MM.1S (cell line): ENCODE results near the gene HECTD4.

Experiments
- DNase-seq: peaks from one replicate; pipeline ENCODE4 v3.0.0-alpha.2; 2015
- H2AFZ ChIP-seq: fragments of 300-600 bp; sonication (generic); 2 replicates; pipeline ENCODE4 v1.6.0; 2016; ENCODE audit warnings: antibody characterized with exemption, low read length
- H3F3A ChIP-seq: fragments of 300-600 bp; sonication (generic); 2 replicates; pipeline ENCODE4 v1.6.1; 2016; ENCODE audit warnings: mild to moderate bottlenecking, antibody characterized with exemption, low read length, moderate library complexity, mixed read lengths; ENCODE audit not compliant: insufficient read depth
- H3K27ac ChIP-seq: fragments of 300-600 bp; sonication (generic); 2 replicates; pipeline ENCODE4 v1.5.1; 2016; ENCODE audit warnings: mild to moderate bottlenecking, low read length
- H3K27me3 ChIP-seq: fragments of 300-600 bp; sonication (generic); replicated peaks from 2 replicates; pipeline ENCODE4 v1.6.0; 2016; ENCODE audit warnings: low read length; ENCODE audit not compliant: insufficient read depth
- H3K36me3 ChIP-seq: fragments of 300-600 bp; sonication (generic); replicated peaks from 2 replicates; pipeline ENCODE4 v1.6.1; 2016; ENCODE audit warnings: mild to moderate bottlenecking, low read length, mixed read lengths; ENCODE audit not compliant: insufficient read depth
- H3K4me1 ChIP-seq: fragments of 300-600 bp; sonication (generic); 2 replicates; pipeline ENCODE4 v1.6.1; 2016; ENCODE audit warnings: low read length, mixed read lengths
- H3K4me2 ChIP-seq: fragments of 300-600 bp; sonication (generic); 2 replicates; pipeline ENCODE4 v1.6.0; 2016; ENCODE audit warnings: low read depth, low read length
- H3K4me3 ChIP-seq: fragments of 300-600 bp; sonication (generic); 2 replicates; pipeline ENCODE4 v1.5.1; 2016; ENCODE audit warnings: low read length, mixed read lengths
- H3K79me2 ChIP-seq: fragments of 300-600 bp; sonication (generic); 2 replicates; pipeline ENCODE4 v1.6.1; 2016; ENCODE audit warnings: mixed run types, low read length, mixed read lengths
- H3K9ac ChIP-seq: fragments of 300-600 bp; sonication (generic); 2 replicates; pipeline ENCODE4 v1.6.1; 2016; ENCODE audit warnings: low read length, mixed read lengths
- H3K9me2 ChIP-seq: fragments of 300-600 bp; sonication (generic); replicated peaks from 2 replicates; pipeline ENCODE4 v1.6.1; 2016; ENCODE audit warnings: mild to moderate bottlenecking, low read length, mixed read lengths; ENCODE audit not compliant: insufficient read depth
- H3K9me3 ChIP-seq: fragments of 300-600 bp; sonication (generic); replicated peaks from 2 replicates; pipeline ENCODE4 v1.6.1; 2016; ENCODE audit warnings: mild to moderate bottlenecking, low read length, mixed read lengths; ENCODE audit not compliant: insufficient read depth
- H4K20me1 ChIP-seq: fragments of 300-600 bp; sonication (generic); 2 replicates; pipeline ENCODE4 v1.6.1; 2016; ENCODE audit warnings: mild to moderate bottlenecking, low read length, moderate library complexity, mixed read lengths; ENCODE audit not compliant: insufficient read depth
- EZH2 ChIP-seq: fragments of 300-600 bp; sonication (generic); optimal IDR thresholded peaks from 2 replicates; pipeline ENCODE3; 2017; ENCODE audit warnings: low read depth, mild to moderate bottlenecking, antibody characterized with exemption, low read length, mixed read lengths
- EZH2phosphoT487 ChIP-seq: fragments of 300-600 bp; sonication (generic); IDR thresholded peaks from 2 replicates; pipeline ENCODE4 v1.6.1; 2018; ENCODE audit warnings: antibody characterized with exemption, low read length
- TF ChIP-seq, protein P1 (sequence below): fragments of 300-600 bp; sonication (generic); IDR thresholded peaks from 2 replicates; pipeline ENCODE4 v1.5.1; 2016; ENCODE audit warnings: antibody characterized with exemption, low read length, mixed read lengths

HECTD4 gene

DNA sequence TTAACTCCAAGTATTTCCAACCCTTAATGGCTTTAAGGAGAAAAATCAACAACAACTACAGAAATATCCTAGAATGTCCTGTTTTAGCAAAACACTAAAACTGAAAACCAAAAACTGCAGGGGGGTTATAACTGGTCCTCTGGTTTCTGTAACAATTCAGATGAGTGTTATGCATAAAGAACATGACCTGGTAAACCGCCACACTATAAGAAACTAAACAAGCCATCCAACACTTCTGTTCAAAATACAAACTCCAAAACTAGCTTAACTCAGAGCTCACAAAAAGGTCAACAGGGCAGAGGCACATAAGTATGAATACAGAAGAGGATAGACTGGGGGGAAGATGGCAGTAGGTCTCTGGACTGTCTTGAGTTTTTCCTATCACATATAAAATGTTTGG is 38.0 kb downstream of the HECTD4 start:
- no peak overlapping the region for H2AFZ ChIP-seq
- no peaks in the 10 kb centered on the region for H3K9me2 ChIP-seq
- H4K20me1 ChIP-seq, result no peaks in the 10 kb centered on the region
- H3K79me2 ChIP-seq, result peaks cover 45% of the 10 kb centered on the region
- H3K4me2 ChIP-seq, result no peak overlapping the region
- no peak for DNase-seq
- H3K9ac ChIP-seq, result no peak overlapping the region
- no peak for TF ChIP-seq EZH2
- TF ChIP-seq, protein P1, sequence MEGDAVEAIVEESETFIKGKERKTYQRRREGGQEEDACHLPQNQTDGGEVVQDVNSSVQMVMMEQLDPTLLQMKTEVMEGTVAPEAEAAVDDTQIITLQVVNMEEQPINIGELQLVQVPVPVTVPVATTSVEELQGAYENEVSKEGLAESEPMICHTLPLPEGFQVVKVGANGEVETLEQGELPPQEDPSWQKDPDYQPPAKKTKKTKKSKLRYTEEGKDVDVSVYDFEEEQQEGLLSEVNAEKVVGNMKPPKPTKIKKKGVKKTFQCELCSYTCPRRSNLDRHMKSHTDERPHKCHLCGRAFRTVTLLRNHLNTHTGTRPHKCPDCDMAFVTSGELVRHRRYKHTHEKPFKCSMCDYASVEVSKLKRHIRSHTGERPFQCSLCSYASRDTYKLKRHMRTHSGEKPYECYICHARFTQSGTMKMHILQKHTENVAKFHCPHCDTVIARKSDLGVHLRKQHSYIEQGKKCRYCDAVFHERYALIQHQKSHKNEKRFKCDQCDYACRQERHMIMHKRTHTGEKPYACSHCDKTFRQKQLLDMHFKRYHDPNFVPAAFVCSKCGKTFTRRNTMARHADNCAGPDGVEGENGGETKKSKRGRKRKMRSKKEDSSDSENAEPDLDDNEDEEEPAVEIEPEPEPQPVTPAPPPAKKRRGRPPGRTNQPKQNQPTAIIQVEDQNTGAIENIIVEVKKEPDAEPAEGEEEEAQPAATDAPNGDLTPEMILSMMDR, result no peak
- no peak overlapping the region for H3K4me3 ChIP-seq
- H3K27ac ChIP-seq, result no peak overlapping the region
- H3K4me1 ChIP-seq, result no peaks in the 10 kb centered on the region
- H3F3A ChIP-seq, result no peaks in the 10 kb centered on the region
- no peaks in the 10 kb centered on the region for H3K36me3 ChIP-seq
- no peaks in the 10 kb centered on the region for H3K27me3 ChIP-seq
- no peaks in the 10 kb centered on the region for H3K9me3 ChIP-seq

DNA sequence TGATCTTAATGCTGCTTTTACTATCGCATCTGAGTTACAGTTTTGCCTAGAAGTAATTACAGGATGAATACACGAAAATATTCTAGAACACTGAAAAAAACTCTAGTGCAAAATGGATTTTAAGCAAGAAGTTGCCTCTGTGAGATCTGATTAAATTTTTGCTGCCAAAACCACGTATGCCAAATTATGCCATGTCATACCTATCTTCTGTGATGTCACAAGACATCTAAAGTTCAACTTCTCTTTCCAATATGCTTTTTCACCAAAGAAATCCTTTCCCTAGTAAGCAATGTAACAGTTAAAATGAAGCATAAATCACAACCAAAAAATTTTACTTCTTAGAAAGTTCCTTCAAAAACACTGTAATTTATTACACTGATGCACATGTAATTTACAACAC is 39.6 kb downstream of the HECTD4 start:
- no peak overlapping the region for H3K27ac ChIP-seq
- DNase-seq, result no peak
- no peak overlapping the region for H2AFZ ChIP-seq
- no peaks in the 10 kb centered on the region for H3K36me3 ChIP-seq
- H3K9ac ChIP-seq, result no peak overlapping the region
- H3K4me3 ChIP-seq, result no peak overlapping the region
- TF ChIP-seq EZH2phosphoT487, result no peak
- no peak for TF ChIP-seq EZH2
- TF ChIP-seq, protein P1, result no peak
- no peaks in the 10 kb centered on the region for H3K27me3 ChIP-seq
- no peaks in the 10 kb centered on the region for H3K9me3 ChIP-seq
- no peaks in the 10 kb centered on the region for H3K9me2 ChIP-seq
- no peaks in the 10 kb centered on the region for H3K4me1 ChIP-seq
- no peaks in the 10 kb centered on the region for H3F3A ChIP-seq
- H3K4me2 ChIP-seq, result no peak overlapping the region
- peaks cover 45% of the 10 kb centered on the region for H3K79me2 ChIP-seq
- no peaks in the 10 kb centered on the region for H4K20me1 ChIP-seq

DNA sequence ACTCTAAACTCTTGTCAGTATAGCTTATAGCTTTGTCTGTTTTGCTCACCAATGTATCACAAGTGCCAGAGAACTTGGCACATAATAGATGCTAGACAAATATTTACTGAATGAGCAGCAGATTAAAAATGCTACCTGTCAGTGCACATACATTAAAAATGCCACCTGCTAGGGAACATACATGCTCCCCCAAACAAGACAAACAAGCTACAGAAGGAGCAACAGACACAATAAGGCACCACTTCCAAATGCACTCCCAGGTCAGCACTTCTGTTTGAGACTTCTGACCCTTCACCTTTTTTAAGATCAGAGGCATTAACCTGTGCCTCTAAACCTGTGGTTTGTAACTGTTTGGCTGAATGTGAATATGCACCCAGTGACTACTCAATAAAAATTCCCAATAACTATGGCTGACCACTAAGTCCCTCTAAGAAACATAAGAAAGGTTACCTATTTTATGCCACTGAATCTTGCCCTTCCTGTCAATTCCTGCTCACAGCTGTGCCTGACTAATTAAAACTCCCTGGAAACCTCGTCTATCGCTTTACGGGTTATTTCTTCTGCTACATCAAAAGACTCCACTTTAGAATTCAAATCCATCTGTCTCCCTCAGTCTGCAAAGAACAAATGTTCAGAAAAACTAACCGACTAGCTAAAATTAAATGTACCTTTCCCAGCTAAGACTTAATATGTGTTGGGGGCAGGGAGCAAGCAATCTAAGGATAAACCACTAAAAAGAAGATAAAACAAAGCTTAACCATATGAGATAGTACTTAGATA is 41.0 kb downstream of the HECTD4 start:
- TF ChIP-seq EZH2 (no peak), EZH2phosphoT487 (no peak)
- TF ChIP-seq, protein P1, result no peak
- no peak for DNase-seq
- no peak overlapping the region for H2AFZ ChIP-seq

More for the DNA sequence above, 41.0 kb downstream of the HECTD4 start:
- H3K27me3 ChIP-seq, result no peaks in the 10 kb centered on the region
- no peaks in the 10 kb centered on the region for H3K9me3 ChIP-seq
- no peak overlapping the region for H3K27ac ChIP-seq
- H3K36me3 ChIP-seq, result no peaks in the 10 kb centered on the region
- peaks cover 37% of the 10 kb centered on the region for H3K79me2 ChIP-seq
- H3K9ac ChIP-seq, result no peak overlapping the region
- H3F3A ChIP-seq, result no peaks in the 10 kb centered on the region
- no peak overlapping the region for H3K4me2 ChIP-seq
- H3K4me3 ChIP-seq, result no peak overlapping the region
- no peaks in the 10 kb centered on the region for H4K20me1 ChIP-seq
- H3K9me2 ChIP-seq, result no peaks in the 10 kb centered on the region
- no peaks in the 10 kb centered on the region for H3K4me1 ChIP-seq
